Esophagus (tissue), 2 donors: Measurements from ENCODE around the gene TRIP10. TPM values are rescaled to one million over a fixed set of nuclear protein-coding genes. Genes with fewer than 3 reads are reported as not detected.

Source experiments
- H3K27ac ChIP-seq, 2 donors: one replicate each; pipeline ENCODE4 v1.5.1; 2013; ENCODE audit warnings: low read depth in 2 of 2, mild to moderate bottlenecking in 2 of 2, inconsistent platforms in 1 of 2, low read length in 1 of 2, moderate library complexity in 1 of 2
- H3K27me3 ChIP-seq, 2 donors: one replicate each; pipeline ENCODE4 v1.6.1; 2013; ENCODE audit warnings: low read length in 2 of 2, control low read depth in 1 of 2, mild to moderate bottlenecking in 1 of 2; ENCODE audit not compliant: insufficient read depth in 2 of 2, control insufficient read depth in 1 of 2
- H3K36me3 ChIP-seq, 2 donors: one replicate each; pipeline ENCODE4 v1.6.1; 2013; ENCODE audit warnings: low read length in 1 of 2; ENCODE audit not compliant: control insufficient read depth in 2 of 2, insufficient read depth in 2 of 2
- H3K4me1 ChIP-seq, 2 donors: one replicate each; pipeline ENCODE4 v1.6.1; 2013; ENCODE audit warnings: low read length in 1 of 2; ENCODE audit not compliant: control insufficient read depth in 2 of 2, insufficient read depth in 2 of 2
- H3K4me3 ChIP-seq, 2 donors: one replicate each; pipeline ENCODE4 v1.5.1; 2013; ENCODE audit warnings: low read length in 2 of 2, mild to moderate bottlenecking in 2 of 2, low read depth in 1 of 2, moderate library complexity in 1 of 2
- H3K9me3 ChIP-seq, 2 donors: one replicate each; pipeline ENCODE4 v1.6.1; 2013; ENCODE audit warnings: mild to moderate bottlenecking in 2 of 2, low read depth in 1 of 2, low read length in 1 of 2, moderate library complexity in 1 of 2; ENCODE audit not compliant: control insufficient read depth in 2 of 2, insufficient read depth in 1 of 2
- WGBS, 2 donors: extraction: QIAGEN DNeasy Blood & Tissue Kit; methylation state at CpG; one replicate each; pipeline ENCODE4 v1.1.7; 2013; 5-methylcytosine and 5-hydroxymethylcytosine counted together
- polyA plus RNA-seq, 2 donors: library from polyadenylated mRNA; stranded (reverse); fragments of 200-250 nt; gene quantifications; one replicate each; pipeline ENCODE4 v1.2.3, GENCODE V29; 2013
- donor health status: healthy with polysubstance abuse.
- donor health status: Bipolar disorder and iron deficiency.

TRIP10 gene
- polyA plus RNA-seq, 2 donors, result 191 to 519 TPM

- H3K4me1 ChIP-seq, result no peaks in the 10 kb centered on the region
- no peak overlapping the region for H3K27ac ChIP-seq
- WGBS, 2 donors, result 68 to 69% methylated on average over 4 of the region's 4 CpGs
- no peaks in the 10 kb centered on the region for H3K27me3 ChIP-seq
- H3K36me3 ChIP-seq, result no peaks in the 10 kb centered on the region
- no peak overlapping the region for H3K4me3 ChIP-seq
- H3K9me3 ChIP-seq, result no peaks in the 10 kb centered on the region
These were observed 39.7 kb downstream of the TRIP10 start for GRCh38 chr19:6779206-6779605.

GRCh38 chr19:6787393-6787792, 47.9 kb downstream of the TRIP10 start:
- no peaks in the 10 kb centered on the region for H3K4me1 ChIP-seq
- WGBS, 2 donors, result 92% methylated on average over 4 of the region's 4 CpGs
- H3K27me3 ChIP-seq, result no peaks in the 10 kb centered on the region
- peaks cover 0 to 3% of the 10 kb centered on the region in 2 donors for H3K9me3 ChIP-seq
- H3K27ac ChIP-seq, result no peak overlapping the region
- no peak overlapping the region for H3K4me3 ChIP-seq
- no peaks in the 10 kb centered on the region for H3K36me3 ChIP-seq

- Histone ChIP-seq H3K27ac (no peak overlapping the region), H3K36me3 (no peaks in the 10 kb centered on the region), H3K27me3 (no peaks in the 10 kb centered on the region), H3K4me3 (no peak overlapping the region), H3K9me3 (peaks cover 0 to 3% of the 10 kb centered on the region in 2 donors), H3K4me1 (no peaks in the 10 kb centered on the region)
- WGBS, 2 donors, result 53 to 69% methylated on average over 4 of the region's 4 CpGs
These were observed 49.4 kb downstream of the TRIP10 start for GRCh38 chr19:6788896-6789295.

GRCh38 chr19:6790194-6791128, 51.0 kb downstream of the TRIP10 start:
- Histone ChIP-seq H3K27ac (no peak overlapping the region), H3K36me3 (no peaks in the 10 kb centered on the region), H3K4me3 (no peak overlapping the region), H3K27me3 (no peaks in the 10 kb centered on the region), H3K4me1 (no peaks in the 10 kb centered on the region), H3K9me3 (peaks cover 3 to 7% of the 10 kb centered on the region in 2 donors)
- WGBS, 2 donors, result 53 to 60% methylated on average over 5 of the region's 5 CpGs

GRCh38 chr19:6791237-6791636, 51.8 kb downstream of the TRIP10 start:
- no peaks in the 10 kb centered on the region for H3K4me1 ChIP-seq
- H3K27me3 ChIP-seq, result no peaks in the 10 kb centered on the region
- no peak overlapping the region for H3K27ac ChIP-seq
- H3K4me3 ChIP-seq, result no peak overlapping the region
- H3K36me3 ChIP-seq, result no peaks in the 10 kb centered on the region
- WGBS, 2 donors, result 65 to 68% methylated on average over 6 of the region's 6 CpGs
- H3K9me3 ChIP-seq, result peaks cover 3 to 7% of the 10 kb centered on the region in 2 donors

- Histone ChIP-seq H3K27me3 (no peaks in the 10 kb centered on the region), H3K36me3 (no peaks in the 10 kb centered on the region), H3K27ac (no peak overlapping the region), H3K4me3 (no peak overlapping the region), H3K9me3 (peaks cover 3 to 7% of the 10 kb centered on the region in 2 donors), H3K4me1 (no peaks in the 10 kb centered on the region)
- WGBS, 2 donors, result 71 to 77% methylated on average over 4 of the region's 4 CpGs
These were observed 53.9 kb downstream of the TRIP10 start for GRCh38 chr19:6793411-6793810.

GRCh38 chr19:6793973-6794372, 54.5 kb downstream of the TRIP10 start:
- no peak overlapping the region for H3K27ac ChIP-seq
- H3K36me3 ChIP-seq, result no peaks in the 10 kb centered on the region
- 77 to 91% methylated on average over 5 of the region's 5 CpGs for WGBS, 2 donors
- H3K4me1 ChIP-seq, result no peaks in the 10 kb centered on the region
- no peak overlapping the region for H3K4me3 ChIP-seq
- peaks cover 3 to 7% of the 10 kb centered on the region in 2 donors for H3K9me3 ChIP-seq
- H3K27me3 ChIP-seq, result no peaks in the 10 kb centered on the region

GRCh38 chr19:6794686-6795431, 55.4 kb downstream of the TRIP10 start:
- Histone ChIP-seq H3K27me3 (no peaks in the 10 kb centered on the region), H3K36me3 (no peaks in the 10 kb centered on the region), H3K4me3 (no peak overlapping the region), H3K4me1 (no peaks in the 10 kb centered on the region), H3K9me3 (peaks cover 3 to 7% of the 10 kb centered on the region in 2 donors), H3K27ac (no peak overlapping the region)
- WGBS, 2 donors, result 72 to 77% methylated on average over 13 of the region's 13 CpGs

- WGBS, 2 donors, result 86 to 92% methylated on average over 4 of the region's 4 CpGs
- H3K36me3 ChIP-seq, result no peaks in the 10 kb centered on the region
These were observed 56.8 kb downstream of the TRIP10 start for GRCh38 chr19:6796278-6796677.

More at GRCh38 chr19:6796278-6796677, 56.8 kb downstream of the TRIP10 start:
- no peak overlapping the region for H3K27ac ChIP-seq
- H3K4me1 ChIP-seq, result peaks cover under 1 to 2% of the 10 kb centered on the region in 2 donors
- peaks cover 0 to 7% of the 10 kb centered on the region in 2 donors for H3K9me3 ChIP-seq
- no peaks in the 10 kb centered on the region for H3K27me3 ChIP-seq
- no peak overlapping the region for H3K4me3 ChIP-seq
